Endodermal cell (in vitro differentiated cells): ENCODE data around the gene GADD45G. TPM values are rescaled to one million over a fixed set of nuclear protein-coding genes. Genes with fewer than 3 reads are reported as not detected.

Experiments used
- DNase-seq: peaks from one replicate; pipeline ENCODE4 v3.0.0-alpha.2; 2017
- H3K27ac ChIP-seq: 2 replicates; pipeline ENCODE4 v1.5.1; 2013; ENCODE audit warnings: mild to moderate bottlenecking, low read depth, low read length, moderate library complexity
- H3K27me3 ChIP-seq: 2 replicates; pipeline ENCODE4 v1.6.1; 2013; ENCODE audit warnings: mild to moderate bottlenecking, low read length, moderate library complexity; ENCODE audit not compliant: insufficient read depth, control insufficient read depth, poor library complexity, severe bottlenecking
- H3K36me3 ChIP-seq: 2 replicates; pipeline ENCODE4 v1.7.0; 2013; ENCODE audit warnings: mild to moderate bottlenecking, low read length, moderate library complexity; ENCODE audit not compliant: control insufficient read depth, insufficient read depth
- H3K4me1 ChIP-seq: one replicate; pipeline ENCODE4 v1.7.0; 2013; ENCODE audit warnings: low read length; ENCODE audit not compliant: control insufficient read depth, insufficient read depth
- H3K4me3 ChIP-seq: 2 replicates; pipeline ENCODE4 v1.5.1; 2013; ENCODE audit warnings: mild to moderate bottlenecking, low read length, moderate library complexity
- H3K9ac ChIP-seq: 2 replicates; pipeline ENCODE4 v1.6.1; 2013; ENCODE audit warnings: mild to moderate bottlenecking, low read length, moderate library complexity; ENCODE audit not compliant: poor library complexity, severe bottlenecking; ENCODE audit errors: extremely low read depth
- H3K9me3 ChIP-seq: 2 replicates; pipeline ENCODE4 v1.6.1; 2013; ENCODE audit warnings: mild to moderate bottlenecking, low read length, moderate library complexity; ENCODE audit not compliant: control insufficient read depth
- H3K27ac Mint-ChIP-seq: 2 replicates; pipeline ENCODE4 v1.8.0; 2020; ENCODE audit warnings: mixed read lengths
- H3K27me3 Mint-ChIP-seq: 2 replicates; pipeline ENCODE4 v1.8.0; 2021; ENCODE audit warnings: mild to moderate bottlenecking, mixed read lengths; ENCODE audit not compliant: insufficient read depth
- H3K36me3 Mint-ChIP-seq: 2 replicates; pipeline ENCODE4 v1.8.0; 2020; ENCODE audit warnings: low read depth, mixed read lengths
- H3K4me1 Mint-ChIP-seq: 2 replicates; pipeline ENCODE4 v1.8.0; 2020; ENCODE audit warnings: mixed read lengths
- H3K4me3 Mint-ChIP-seq: 2 replicates; pipeline ENCODE4 v1.8.0; 2020; ENCODE audit warnings: mild to moderate bottlenecking, moderate library complexity, mixed read lengths
- H3K9me3 Mint-ChIP-seq: 2 replicates; pipeline ENCODE4 v1.8.0; 2020; ENCODE audit warnings: mild to moderate bottlenecking, mixed read lengths
- WGBS, 2 experiments: methylation state at CpG; one replicate each; pipeline versions ENCODE4 v1.1.5 to v1.1.7; 2013; ENCODE audit warnings: missing lambda C conversion rate in 2 of 2, mixed read lengths in 1 of 2; ENCODE audit not compliant: insufficient coverage in 1 of 2, insufficient read length in 1 of 2; 5-methylcytosine and 5-hydroxymethylcytosine counted together
- total RNA-seq, 2 donors: library from RNA; stranded (reverse); fragmentation: NEBNext Ultra II Directional in 1 of 2; extraction: Animal tissue kit (Norgen Biotek cat#: 25700) in 1 of 2; gene quantifications; 2 replicates in 1 of 2; 3 replicates in 1 of 2; pipeline ENCODE4 v1.2.1, GENCODE V29; 2021
- TF ChIP-seq, protein P1 (sequence below): fragments of 200-600 bp; sonication (generic); conservative IDR thresholded peaks from 2 replicates; pipeline ENCODE4 v1.5.0; 2021; ENCODE audit warnings: antibody characterized with exemption, mild to moderate bottlenecking

Gene GADD45G
- total RNA-seq, 2 donors from 2014 or later: 5.1 to 9.6 TPM

DNA sequence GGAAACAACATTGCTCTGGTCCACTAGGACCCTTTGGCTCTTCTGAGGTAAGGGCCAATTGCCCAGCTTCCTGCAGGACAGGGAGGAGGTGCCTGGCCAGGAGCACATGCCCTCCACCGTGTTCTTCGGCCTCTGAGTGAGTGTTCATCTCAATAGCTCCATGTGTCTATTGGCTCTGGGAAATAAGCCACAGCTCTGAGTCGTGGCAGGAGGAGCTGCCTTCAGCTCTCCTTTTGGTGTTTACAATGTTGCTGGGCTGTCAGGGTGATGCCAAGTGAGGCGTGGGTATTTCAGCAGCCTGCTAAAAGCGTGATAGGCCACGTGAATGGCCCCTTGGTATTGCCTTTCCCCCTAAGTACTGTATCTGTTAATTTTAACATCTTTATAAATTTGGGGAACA, 26.6 kb downstream of the GADD45G start:
- Mint-ChIP-seq H3K36me3 (no peaks in the 10 kb centered on the region), H3K9me3 (no peaks in the 10 kb centered on the region), H3K27me3 (peaks cover 2% of the 10 kb centered on the region), H3K4me1 (peaks cover 53% of the 10 kb centered on the region), H3K27ac (no peak overlapping the region), H3K4me3 (no peak overlapping the region)
- WGBS, 2 experiments: 94 to 100% methylated on average over 5 to 6 of the region's 6 CpGs
- H3K9ac ChIP-seq: no peak overlapping the region
- DNase-seq: no peak
- TF ChIP-seq, protein P1, sequence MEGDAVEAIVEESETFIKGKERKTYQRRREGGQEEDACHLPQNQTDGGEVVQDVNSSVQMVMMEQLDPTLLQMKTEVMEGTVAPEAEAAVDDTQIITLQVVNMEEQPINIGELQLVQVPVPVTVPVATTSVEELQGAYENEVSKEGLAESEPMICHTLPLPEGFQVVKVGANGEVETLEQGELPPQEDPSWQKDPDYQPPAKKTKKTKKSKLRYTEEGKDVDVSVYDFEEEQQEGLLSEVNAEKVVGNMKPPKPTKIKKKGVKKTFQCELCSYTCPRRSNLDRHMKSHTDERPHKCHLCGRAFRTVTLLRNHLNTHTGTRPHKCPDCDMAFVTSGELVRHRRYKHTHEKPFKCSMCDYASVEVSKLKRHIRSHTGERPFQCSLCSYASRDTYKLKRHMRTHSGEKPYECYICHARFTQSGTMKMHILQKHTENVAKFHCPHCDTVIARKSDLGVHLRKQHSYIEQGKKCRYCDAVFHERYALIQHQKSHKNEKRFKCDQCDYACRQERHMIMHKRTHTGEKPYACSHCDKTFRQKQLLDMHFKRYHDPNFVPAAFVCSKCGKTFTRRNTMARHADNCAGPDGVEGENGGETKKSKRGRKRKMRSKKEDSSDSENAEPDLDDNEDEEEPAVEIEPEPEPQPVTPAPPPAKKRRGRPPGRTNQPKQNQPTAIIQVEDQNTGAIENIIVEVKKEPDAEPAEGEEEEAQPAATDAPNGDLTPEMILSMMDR: no peak
- peaks cover 24% of the 10 kb centered on the region for H3K4me1 ChIP-seq
- H3K9me3 ChIP-seq: no peaks in the 10 kb centered on the region
- no peak overlapping the region for H3K27ac ChIP-seq
- no peaks in the 10 kb centered on the region for H3K36me3 ChIP-seq
- no peaks in the 10 kb centered on the region for H3K27me3 ChIP-seq
- no peak overlapping the region for H3K4me3 ChIP-seq

DNA sequence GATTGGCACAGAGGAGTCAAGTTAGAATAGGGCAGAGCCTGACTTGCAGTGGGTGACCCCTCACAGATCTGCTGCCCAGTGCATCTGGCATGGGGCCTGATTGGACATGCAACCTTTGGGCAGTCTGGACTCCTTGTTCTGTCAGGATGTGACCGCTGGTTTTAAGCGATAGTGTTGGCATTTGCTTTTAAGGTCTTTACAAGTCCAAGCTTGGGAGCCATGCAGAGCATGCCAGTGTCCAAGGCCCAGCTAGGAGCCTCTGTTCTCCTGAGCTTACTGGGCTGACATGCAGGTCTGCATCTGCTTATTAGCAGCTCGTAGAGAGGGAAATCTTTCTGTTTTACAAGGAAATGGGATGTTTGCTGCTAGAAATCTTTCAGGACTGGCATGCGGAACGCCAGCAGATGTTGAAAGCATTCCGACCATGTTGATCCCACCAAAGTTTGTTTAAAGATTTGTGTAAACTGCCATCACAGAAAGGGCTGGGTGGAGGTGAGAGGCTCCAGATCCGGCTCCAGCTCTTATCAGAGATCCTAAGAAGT, 27.5 kb downstream of the GADD45G start:
- no peak for DNase-seq

DNA sequence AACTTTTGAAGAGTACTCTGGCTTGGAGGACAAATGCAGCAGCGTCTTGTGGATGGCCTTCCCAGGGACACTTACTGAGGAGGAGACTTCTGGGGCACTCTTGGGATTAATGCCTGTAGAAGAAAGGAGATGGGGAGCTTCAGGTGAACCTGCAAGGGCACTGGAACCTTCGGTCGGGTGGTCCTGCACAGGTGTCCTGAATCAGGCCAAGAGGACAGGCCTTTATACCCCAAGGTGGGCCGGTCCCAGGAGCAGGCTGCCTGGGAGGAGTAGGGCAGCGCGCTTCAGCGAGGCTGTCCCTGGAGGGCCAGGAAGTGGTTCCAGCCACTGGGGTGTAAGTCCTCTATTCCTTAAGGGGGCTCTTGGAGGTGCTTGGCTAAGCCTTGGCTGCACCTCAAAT, 27.9 kb downstream of the GADD45G start:
- no peak for DNase-seq
- TF ChIP-seq, protein P1: no peak
- Histone ChIP-seq H3K36me3 (no peaks in the 10 kb centered on the region), H3K9ac (no peak overlapping the region), H3K27me3 (no peaks in the 10 kb centered on the region), H3K4me1 (peaks cover 20% of the 10 kb centered on the region), H3K4me3 (no peak overlapping the region), H3K27ac (no peak overlapping the region), H3K9me3 (no peaks in the 10 kb centered on the region)
- H3K36me3 Mint-ChIP-seq: no peaks in the 10 kb centered on the region
- H3K4me1 Mint-ChIP-seq: peaks cover 43% of the 10 kb centered on the region
- no peak overlapping the region for H3K4me3 Mint-ChIP-seq
- 88 to 100% methylated on average over 4 to 7 of the region's 7 CpGs for WGBS, 2 experiments
- H3K27me3 Mint-ChIP-seq: peaks cover 2% of the 10 kb centered on the region
- H3K9me3 Mint-ChIP-seq: no peaks in the 10 kb centered on the region
- no peak overlapping the region for H3K27ac Mint-ChIP-seq

More for the DNA sequence above, 27.5 kb downstream of the GADD45G start:
- H3K36me3 ChIP-seq: no peaks in the 10 kb centered on the region
- Mint-ChIP-seq H3K36me3 (no peaks in the 10 kb centered on the region), H3K27me3 (peaks cover 2% of the 10 kb centered on the region), H3K4me1 (peaks cover 44% of the 10 kb centered on the region), H3K4me3 (no peak overlapping the region), H3K27ac (no peak overlapping the region), H3K9me3 (no peaks in the 10 kb centered on the region)
- no peak overlapping the region for H3K9ac ChIP-seq
- no peaks in the 10 kb centered on the region for H3K9me3 ChIP-seq
- WGBS, 2 experiments: 85 to 87% methylated on average over 7 of the region's 7 CpGs
- H3K27ac ChIP-seq: no peak overlapping the region
- no peaks in the 10 kb centered on the region for H3K27me3 ChIP-seq
- H3K4me3 ChIP-seq: no peak overlapping the region
- TF ChIP-seq, protein P1: no peak
- H3K4me1 ChIP-seq: peaks cover 20% of the 10 kb centered on the region
